ENCODE measurements around the gene DRAXIN. TPM values are rescaled to one million over a fixed set of nuclear protein-coding genes. Genes with fewer than 3 reads are reported as not detected.
A peak's percentile ranks its signal among the peaks of the same experiment; 100 is the strongest.

Gene DRAXIN
- polyA plus RNA-seq, 4 donors, result 0.68 to 1.2 (median 1.2) TPM

- no peak for DNase-seq (ENCODE audit: low read depth in 4 of 4, low spot score in 2 of 4)
These were observed 7.4 kb upstream of the DRAXIN start for GRCh38 chr1:11684070-11684469.

DNA sequence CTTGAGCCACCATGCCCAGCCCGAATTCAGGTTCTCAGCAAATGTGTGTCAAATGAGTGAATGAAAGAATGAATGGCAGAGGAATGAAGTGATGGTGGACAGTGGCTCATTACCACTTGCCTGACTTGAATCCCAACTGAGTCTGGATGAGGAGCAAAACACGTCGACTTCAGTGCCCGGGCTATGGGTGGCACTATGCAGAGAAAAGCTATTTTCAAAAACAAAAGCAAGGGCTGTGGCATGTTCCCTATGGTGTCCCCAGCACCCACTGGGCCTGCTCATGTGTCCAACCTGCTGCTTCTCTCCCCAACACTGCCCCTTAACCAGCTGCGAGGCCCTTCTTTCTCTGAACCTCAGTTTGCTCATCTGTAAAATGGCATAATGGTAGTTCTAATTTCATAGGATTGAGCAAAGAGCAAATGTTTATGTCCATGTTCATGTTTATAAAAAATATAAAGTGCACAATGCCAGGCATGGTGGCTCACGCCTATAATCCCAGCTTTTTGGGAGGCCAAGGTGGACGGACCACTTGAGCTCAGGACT lies 6.2 kb upstream of the DRAXIN start:
- DNase-seq (ENCODE audit: low read depth in 4 of 4, low spot score in 2 of 4), result no peak

- DNase-seq (ENCODE audit: low read depth in 4 of 4, low spot score in 2 of 4), result no peak
These were observed 3.0 kb upstream of the DRAXIN start for GRCh38 chr1:11688506-11688905.

GRCh38 chr1:11690397-11691301 lies 861 bp upstream of the DRAXIN start:
- DNase-seq (ENCODE audit: low read depth in 4 of 4, low spot score in 2 of 4), result peak in 3 of 4 donors; percentile 37 to 49 (median 39)

DNA sequence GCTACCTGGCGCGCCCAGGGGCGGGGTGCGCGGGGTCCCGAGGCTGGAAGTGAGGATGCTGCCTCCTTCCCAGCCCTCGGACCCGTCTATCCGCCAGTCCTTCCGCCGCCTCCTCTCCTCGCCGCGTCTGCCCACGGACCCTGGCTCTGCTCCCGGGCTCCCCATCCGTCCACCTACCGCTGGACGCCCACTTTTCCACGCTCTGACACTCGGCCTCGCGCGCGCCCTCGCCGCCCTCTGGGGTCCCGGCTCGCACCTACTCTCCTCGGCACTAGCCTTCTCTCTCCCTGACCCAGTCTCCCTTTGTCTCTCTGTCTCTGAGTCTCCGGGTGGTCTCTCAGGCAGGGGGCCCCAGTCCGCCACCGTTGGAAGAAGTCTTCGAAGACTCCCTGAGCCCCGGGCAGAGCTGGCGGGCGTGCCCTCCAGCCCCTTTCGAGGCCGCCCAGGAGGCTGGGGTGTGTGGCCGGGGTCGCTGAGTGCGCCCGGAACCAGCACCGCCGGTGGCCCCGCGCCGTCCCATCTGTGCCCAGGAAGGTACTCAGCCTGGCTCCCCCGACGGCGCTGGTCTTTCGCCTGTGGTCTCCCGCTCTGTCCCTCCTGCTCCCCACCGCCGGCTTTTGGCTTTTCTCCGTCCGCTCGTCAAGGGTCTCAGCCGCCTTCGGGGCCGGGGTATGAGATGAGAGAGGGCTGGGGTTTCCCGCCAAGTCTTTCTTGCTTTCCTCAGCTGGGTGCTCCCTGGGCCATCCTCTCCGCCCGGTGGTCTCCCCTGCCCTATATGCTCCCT lies 610 bp downstream of the DRAXIN start:
- DNase-seq (ENCODE audit: low read depth in 4 of 4, low spot score in 2 of 4), result no peak

DNA sequence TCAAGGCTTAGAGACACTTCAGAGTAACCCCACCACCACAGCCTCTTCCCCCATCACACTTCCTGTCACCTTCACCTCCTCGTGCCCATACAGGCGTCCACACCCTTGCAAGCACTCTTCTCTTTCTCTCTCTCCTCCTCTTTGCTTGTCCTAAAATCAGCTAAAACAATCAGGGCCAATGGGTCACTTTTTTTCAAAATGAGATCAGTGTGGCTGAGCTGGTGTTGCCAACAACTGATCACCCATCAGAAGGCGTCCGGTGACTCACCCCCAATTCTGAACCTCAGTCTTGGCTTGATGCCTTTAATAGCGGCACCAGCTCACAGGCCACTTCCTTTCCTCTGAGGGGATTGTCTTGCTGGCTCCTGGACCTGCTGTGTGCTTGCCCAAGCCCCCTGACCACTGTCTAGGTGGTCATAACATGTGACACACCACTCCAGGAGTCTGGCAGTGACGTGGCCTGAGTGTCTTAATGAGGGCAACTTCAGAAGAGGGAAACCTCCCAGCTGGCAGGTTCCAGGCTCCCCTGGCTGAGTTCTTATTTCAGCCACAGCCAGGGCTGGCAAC lies 1.6 kb downstream of the DRAXIN start:
- DNase-seq (ENCODE audit: low read depth in 4 of 4, low spot score in 2 of 4), result no peak

DNA sequence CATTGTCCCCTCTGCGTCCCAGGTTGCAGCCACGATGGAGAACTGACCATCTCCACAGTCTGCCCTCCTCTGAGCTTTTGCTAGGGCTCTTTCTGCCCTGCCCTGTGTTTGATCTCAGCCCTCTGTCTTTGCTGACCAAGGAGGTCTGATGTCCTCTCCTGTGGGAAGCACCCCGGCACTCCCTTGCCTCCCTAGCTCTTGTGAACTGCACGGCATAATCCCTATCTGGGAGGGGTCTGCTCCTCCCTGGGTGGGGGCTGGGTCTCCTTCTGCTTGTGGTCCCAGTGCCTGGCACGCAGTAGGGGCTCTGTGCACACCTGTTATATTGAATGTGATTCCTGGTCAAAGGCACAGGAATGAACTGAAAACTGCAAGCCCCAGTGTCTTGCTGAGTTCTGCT lies 2.4 kb downstream of the DRAXIN start:
- DNase-seq (ENCODE audit: low read depth in 4 of 4, low spot score in 2 of 4), result no peak

DNA sequence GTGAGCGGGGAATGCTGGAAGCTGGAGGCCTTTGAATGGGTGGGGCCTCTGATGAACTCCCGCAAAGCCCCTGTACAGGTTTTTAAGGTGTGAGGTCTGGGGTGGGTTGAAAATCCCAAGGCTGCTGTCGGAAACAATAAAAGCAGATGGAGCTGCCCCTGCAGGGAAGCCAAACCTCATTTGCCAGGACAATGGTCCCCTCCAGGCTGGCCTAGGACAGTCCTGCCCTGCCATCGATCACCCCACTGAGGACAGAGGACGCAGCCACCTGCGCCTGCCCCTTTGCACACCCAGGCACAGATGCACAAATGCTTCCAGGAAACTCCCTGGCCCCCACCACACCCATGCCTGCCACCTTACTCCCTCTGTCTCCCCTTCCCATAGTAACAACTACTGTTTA lies 4.4 kb downstream of the DRAXIN start:
- no peak for DNase-seq (ENCODE audit: low read depth in 4 of 4, low spot score in 2 of 4)

- no peak for DNase-seq (ENCODE audit: low read depth in 4 of 4, low spot score in 2 of 4)
These were observed 5.8 kb downstream of the DRAXIN start for GRCh38 chr1:11697188-11697892.

- DNase-seq (ENCODE audit: low read depth in 4 of 4, low spot score in 2 of 4), result no peak
These were observed 6.3 kb downstream of the DRAXIN start for GRCh38 chr1:11697893-11698210.

DNA sequence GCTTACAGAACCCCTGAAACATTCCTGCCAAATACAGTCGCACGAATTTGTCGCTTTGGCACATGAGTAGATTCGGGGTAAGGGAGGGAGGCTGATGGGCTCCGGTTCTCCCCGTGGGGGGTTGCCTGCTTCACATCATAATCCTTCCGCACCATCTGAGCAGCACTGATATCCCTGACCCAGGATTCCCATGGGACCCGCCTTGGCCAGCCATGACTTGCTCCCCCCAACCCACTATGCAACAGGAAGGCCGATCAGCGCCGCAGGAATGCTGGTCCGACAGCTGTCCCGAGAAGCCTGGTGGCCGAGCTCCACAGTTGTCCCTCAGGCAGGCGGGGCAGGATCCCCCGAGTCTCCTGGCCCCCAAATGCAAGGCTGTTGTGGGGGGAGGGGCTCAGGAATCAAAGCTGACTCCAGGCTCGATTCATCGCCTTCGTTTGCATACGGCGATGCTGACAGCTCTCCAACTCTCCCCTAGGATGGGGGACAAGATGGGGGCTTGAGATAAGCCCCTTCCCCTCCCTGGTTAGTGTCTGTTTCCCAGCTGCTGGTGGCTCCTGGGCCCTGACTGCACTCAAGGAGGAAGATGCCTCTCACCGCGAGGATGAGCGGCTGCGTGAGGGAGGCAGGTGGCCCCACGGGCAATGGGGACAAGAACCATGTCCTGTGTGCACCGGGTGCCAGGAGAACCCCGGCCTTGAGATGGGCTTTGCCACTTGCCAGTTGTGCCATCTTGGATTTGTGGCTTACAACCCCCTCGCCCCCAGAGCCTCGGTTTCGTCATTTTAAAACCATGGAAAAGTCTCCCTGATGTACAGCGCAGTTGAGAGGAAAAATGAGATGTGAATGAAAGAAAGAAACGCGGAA lies 9.3 kb downstream of the DRAXIN start:
- no peak for DNase-seq (ENCODE audit: low read depth in 4 of 4, low spot score in 2 of 4)

GRCh38 chr1:11701551-11701961 lies 10.0 kb downstream of the DRAXIN start:
- no peak for DNase-seq (ENCODE audit: low read depth in 4 of 4, low spot score in 2 of 4)

GRCh38 chr1:11701981-11702803 lies 10.7 kb downstream of the DRAXIN start:
- DNase-seq (ENCODE audit: low read depth in 4 of 4, low spot score in 2 of 4), result no peak

- no peak for DNase-seq (ENCODE audit: low read depth in 4 of 4, low spot score in 2 of 4)
These were observed 12.1 kb downstream of the DRAXIN start for GRCh38 chr1:11703357-11704193.

DNA sequence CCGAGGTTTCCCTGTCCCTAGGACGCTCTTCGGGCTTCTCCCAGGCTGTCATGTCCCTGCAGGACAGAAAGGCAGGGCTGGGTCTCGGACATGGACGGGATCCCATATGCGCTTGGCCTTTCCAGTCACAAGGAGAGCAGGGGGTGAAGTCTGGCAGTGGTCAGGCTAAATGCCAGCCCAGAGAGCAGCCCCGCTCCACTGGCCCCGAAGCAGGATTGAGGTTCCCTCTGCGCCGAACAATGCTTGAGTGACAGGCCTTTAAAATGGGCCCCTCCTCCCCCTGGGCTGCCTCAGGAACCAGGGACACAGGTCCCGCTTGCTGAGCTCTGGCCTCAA lies 12.7 kb downstream of the DRAXIN start:
- no peak for DNase-seq (ENCODE audit: low read depth in 4 of 4, low spot score in 2 of 4)

- no peak for DNase-seq (ENCODE audit: low read depth in 4 of 4, low spot score in 2 of 4)
These were observed 13.4 kb downstream of the DRAXIN start for GRCh38 chr1:11704691-11705475.

GRCh38 chr1:11705596-11705995 lies 14.1 kb downstream of the DRAXIN start:
- no peak for DNase-seq (ENCODE audit: low read depth in 4 of 4, low spot score in 2 of 4)
